ENCODE data around the gene SRF. TPM values are rescaled to one million over a fixed set of nuclear protein-coding genes. Genes with fewer than 3 reads are reported as not detected.

The SRF gene
- total RNA-seq, 1 donor from 2014 or later: 15.0 TPM

DNA sequence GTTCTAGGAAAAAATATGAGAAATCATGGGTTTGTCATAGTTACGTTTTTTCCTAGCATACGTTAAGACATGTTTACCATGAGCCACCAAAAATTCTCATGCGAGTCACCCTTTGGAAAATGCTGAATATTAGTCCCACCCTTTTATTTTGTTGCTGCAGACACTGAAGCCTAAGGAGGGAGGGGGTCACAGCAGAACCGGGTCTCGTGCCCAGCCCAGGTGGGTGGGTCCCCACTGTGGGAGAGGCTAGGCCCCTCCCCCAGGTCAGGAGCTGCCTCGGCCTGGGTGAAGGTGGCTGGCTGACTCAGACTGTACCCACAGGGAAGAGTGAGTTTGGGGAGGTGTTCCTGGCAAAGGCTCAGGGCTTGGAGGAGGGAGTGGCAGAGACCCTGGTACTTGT lies 26.2 kb upstream of the SRF start:
- no peak overlapping the region for H3K9ac ChIP-seq
- no peaks in the 10 kb centered on the region for H3K9me3 ChIP-seq (ENCODE audit: low read depth)
- no peak for DNase-seq (ENCODE audit: low spot score)
- no peaks in the 10 kb centered on the region for H3K27me3 ChIP-seq
- no peak overlapping the region for H2AFZ ChIP-seq (replicated peaks)
- no peak for TF ChIP-seq EZH2phosphoT487 (IDR thresholded peaks at IDR 0.05)
- no peak for TF ChIP-seq EZH2 (IDR thresholded peaks at IDR 0.05)
- TF ChIP-seq, protein P1, sequence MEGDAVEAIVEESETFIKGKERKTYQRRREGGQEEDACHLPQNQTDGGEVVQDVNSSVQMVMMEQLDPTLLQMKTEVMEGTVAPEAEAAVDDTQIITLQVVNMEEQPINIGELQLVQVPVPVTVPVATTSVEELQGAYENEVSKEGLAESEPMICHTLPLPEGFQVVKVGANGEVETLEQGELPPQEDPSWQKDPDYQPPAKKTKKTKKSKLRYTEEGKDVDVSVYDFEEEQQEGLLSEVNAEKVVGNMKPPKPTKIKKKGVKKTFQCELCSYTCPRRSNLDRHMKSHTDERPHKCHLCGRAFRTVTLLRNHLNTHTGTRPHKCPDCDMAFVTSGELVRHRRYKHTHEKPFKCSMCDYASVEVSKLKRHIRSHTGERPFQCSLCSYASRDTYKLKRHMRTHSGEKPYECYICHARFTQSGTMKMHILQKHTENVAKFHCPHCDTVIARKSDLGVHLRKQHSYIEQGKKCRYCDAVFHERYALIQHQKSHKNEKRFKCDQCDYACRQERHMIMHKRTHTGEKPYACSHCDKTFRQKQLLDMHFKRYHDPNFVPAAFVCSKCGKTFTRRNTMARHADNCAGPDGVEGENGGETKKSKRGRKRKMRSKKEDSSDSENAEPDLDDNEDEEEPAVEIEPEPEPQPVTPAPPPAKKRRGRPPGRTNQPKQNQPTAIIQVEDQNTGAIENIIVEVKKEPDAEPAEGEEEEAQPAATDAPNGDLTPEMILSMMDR (IDR thresholded peaks at IDR 0.05): no peak
- no peak overlapping the region for H3K4me3 ChIP-seq
- no peak overlapping the region for H3K4me2 ChIP-seq
- no peak overlapping the region for H3K27ac ChIP-seq
- Mint-ChIP-seq H3K27me3 (ENCODE audit: insufficient read depth, low read depth) (peaks cover 7% of the 10 kb centered on the region), H3K4me3 (no peak overlapping the region), H3K9me3 (no peaks in the 10 kb centered on the region), H3K36me3 (peaks cover 11% of the 10 kb centered on the region), H3K27ac (no peak overlapping the region), H3K4me1 (peaks cover 26% of the 10 kb centered on the region)
- H3K79me2 ChIP-seq (ENCODE audit: low read depth): no peaks in the 10 kb centered on the region
- no peaks in the 10 kb centered on the region for H3K36me3 ChIP-seq
- H4K20me1 ChIP-seq (ENCODE audit: low read depth): peaks cover 3% of the 10 kb centered on the region
- H3F3A ChIP-seq (ENCODE audit: low read depth): peaks cover 9% of the 10 kb centered on the region
- no peaks in the 10 kb centered on the region for H3K4me1 ChIP-seq

DNA sequence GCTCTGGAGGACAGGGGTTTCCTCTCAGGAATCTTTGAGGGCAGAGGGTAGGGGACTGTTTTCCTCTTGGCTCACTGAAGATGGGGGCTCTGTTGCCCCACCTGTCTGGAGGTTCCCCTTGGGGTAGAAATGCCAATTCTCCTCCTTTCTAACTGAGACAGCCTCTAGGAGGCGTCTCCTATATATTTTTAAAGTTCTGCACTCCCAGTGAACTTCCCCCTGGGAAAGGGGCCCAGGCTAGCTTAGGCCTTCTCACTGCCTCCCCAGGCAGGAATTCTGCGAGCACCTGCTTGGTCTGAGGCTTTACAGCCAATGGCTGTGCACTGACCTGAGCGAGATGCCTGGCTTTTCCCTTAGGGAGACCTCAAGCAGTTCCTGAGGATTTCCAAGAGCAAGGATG lies 24.8 kb upstream of the SRF start:
- H3K27ac Mint-ChIP-seq: no peak overlapping the region
- Histone ChIP-seq H4K20me1 (ENCODE audit: low read depth) (peaks cover 3% of the 10 kb centered on the region), H3K4me3 (no peak overlapping the region), H3K79me2 (ENCODE audit: low read depth) (no peaks in the 10 kb centered on the region), H3K27ac (no peak overlapping the region), H3K4me2 (no peak overlapping the region), H2AFZ (replicated peaks) (no peak overlapping the region), H3K27me3 (no peaks in the 10 kb centered on the region), H3F3A (ENCODE audit: low read depth) (peaks cover 9% of the 10 kb centered on the region), H3K4me1 (no peaks in the 10 kb centered on the region), H3K9ac (no peak overlapping the region), H3K36me3 (no peaks in the 10 kb centered on the region), H3K9me3 (ENCODE audit: low read depth) (no peaks in the 10 kb centered on the region)
- TF ChIP-seq, protein P1 (IDR thresholded peaks at IDR 0.05): no peak
- TF ChIP-seq EZH2 (IDR thresholded peaks at IDR 0.05) (no peak), EZH2phosphoT487 (IDR thresholded peaks at IDR 0.05) (no peak)
- H3K9me3 Mint-ChIP-seq: no peaks in the 10 kb centered on the region
- H3K4me3 Mint-ChIP-seq: no peak overlapping the region
- peaks cover 8% of the 10 kb centered on the region for H3K36me3 Mint-ChIP-seq
- H3K27me3 Mint-ChIP-seq (ENCODE audit: insufficient read depth, low read depth): peaks cover 7% of the 10 kb centered on the region
- H3K4me1 Mint-ChIP-seq: peaks cover 32% of the 10 kb centered on the region
- no peak for DNase-seq (ENCODE audit: low spot score)

DNA sequence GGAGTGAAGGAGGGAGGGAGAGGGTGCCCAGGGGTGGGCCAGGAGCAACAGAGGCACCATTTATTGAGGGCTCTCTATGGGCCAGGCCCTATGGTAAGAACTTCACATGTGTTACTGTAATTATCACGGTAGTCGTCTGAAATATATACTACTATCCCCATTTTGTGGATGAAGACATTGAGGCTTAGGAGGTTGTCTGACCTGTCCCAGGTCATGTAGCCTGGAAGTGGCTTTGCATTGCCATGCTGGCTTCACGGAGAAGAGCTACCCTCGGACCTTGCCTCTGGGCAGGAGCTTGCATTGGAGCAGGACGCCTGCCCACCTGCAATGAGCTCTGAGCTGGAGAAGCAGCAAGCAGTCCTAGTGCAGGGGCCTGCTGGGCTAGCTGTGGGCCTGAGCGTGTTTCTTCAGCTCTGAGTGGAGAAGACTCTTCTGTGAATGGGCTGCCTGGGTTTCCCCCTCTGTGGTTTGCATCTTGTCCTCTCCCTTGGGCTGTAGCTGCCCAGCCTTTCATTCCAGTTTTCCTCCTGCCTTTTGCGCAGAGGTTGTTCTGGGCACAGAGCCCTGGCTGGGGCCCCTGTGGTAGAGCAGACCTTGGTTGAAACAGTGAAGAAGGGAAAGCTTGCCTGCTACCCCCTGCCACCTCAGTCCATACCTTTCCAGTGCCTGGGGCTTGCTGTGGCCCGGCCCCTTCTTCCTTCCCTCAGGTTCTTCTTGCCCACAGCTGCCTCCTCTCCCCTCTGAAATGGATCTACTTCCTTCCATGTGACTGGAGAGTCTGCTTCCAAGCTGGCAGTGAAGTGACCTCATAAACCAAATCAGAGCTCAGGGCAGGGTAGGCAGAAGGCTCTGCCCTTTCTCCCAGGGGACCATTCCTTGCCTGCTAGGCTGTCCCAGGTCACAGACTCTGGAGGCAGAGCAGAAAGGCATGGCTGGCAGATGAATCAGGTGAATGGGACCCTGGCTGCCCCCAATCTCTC lies 24.1 kb upstream of the SRF start:
- Histone ChIP-seq H3K9me3 (ENCODE audit: low read depth) (no peaks in the 10 kb centered on the region), H2AFZ (replicated peaks) (no peak overlapping the region), H3K36me3 (no peaks in the 10 kb centered on the region), H3K4me3 (no peak overlapping the region), H3K79me2 (ENCODE audit: low read depth) (no peaks in the 10 kb centered on the region), H3K4me1 (no peaks in the 10 kb centered on the region), H3K9ac (no peak overlapping the region), H3K27me3 (no peaks in the 10 kb centered on the region), H3K27ac (no peak overlapping the region), H4K20me1 (ENCODE audit: low read depth) (peaks cover 3% of the 10 kb centered on the region), H3F3A (ENCODE audit: low read depth) (peaks cover 9% of the 10 kb centered on the region), H3K4me2 (no peak overlapping the region)
- no peak for DNase-seq (ENCODE audit: low spot score)
- TF ChIP-seq EZH2phosphoT487 (IDR thresholded peaks at IDR 0.05) (no peak), EZH2 (IDR thresholded peaks at IDR 0.05) (no peak)
- TF ChIP-seq, protein P1 (IDR thresholded peaks at IDR 0.05): no peak
- no peak overlapping the region for H3K27ac Mint-ChIP-seq
- no peaks in the 10 kb centered on the region for H3K9me3 Mint-ChIP-seq
- H3K4me1 Mint-ChIP-seq: peaks cover 32% of the 10 kb centered on the region
- no peak overlapping the region for H3K4me3 Mint-ChIP-seq
- peaks cover 5% of the 10 kb centered on the region for H3K27me3 Mint-ChIP-seq (ENCODE audit: insufficient read depth, low read depth)
- peaks cover 7% of the 10 kb centered on the region for H3K36me3 Mint-ChIP-seq
